SU-DHL-6 (cell line): Measurements from ENCODE around the gene ZFYVE9.

ENCODE experiments used
- EZH2phosphoT487 ChIP-seq: fragments of 200-600 bp; sonication (generic), shearing (Covaris generic); conservative IDR thresholded peaks from 2 replicates; pipeline ENCODE4 v1.6.1; 2018; ENCODE audit warnings: mild to moderate bottlenecking, antibody characterized with exemption, low read length, moderate library complexity, mixed read lengths
- TF ChIP-seq, protein P1 (sequence below): fragments of 200-600 bp; sonication (generic); IDR thresholded peaks from one replicate; pipeline ENCODE4 v1.5.1; 2017; ENCODE audit warnings: antibody characterized with exemption, mild to moderate bottlenecking, low read length, moderate library complexity; ENCODE audit not compliant: insufficient read depth, poor library complexity, severe bottlenecking

DNA sequence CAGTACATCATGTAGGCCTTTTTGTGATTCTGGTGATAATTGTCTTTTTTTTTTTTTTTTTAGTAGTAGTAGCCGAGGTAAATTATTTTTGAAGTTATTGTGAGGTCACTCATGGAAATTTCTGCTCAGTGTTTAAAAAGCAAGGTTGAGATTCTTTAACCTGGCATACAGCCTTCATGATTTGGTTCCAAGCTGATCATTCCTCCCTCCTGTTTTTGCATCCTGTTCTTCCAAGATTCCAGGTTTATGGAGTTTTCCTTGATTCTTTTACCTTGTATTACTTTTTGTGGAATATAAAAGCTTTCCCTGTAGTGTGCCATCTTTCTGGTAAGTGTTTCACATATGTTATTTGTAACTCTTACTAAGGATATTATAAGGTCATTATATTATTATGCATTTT is 9.1 kb downstream of the ZFYVE9 start:
- TF ChIP-seq, protein P1, sequence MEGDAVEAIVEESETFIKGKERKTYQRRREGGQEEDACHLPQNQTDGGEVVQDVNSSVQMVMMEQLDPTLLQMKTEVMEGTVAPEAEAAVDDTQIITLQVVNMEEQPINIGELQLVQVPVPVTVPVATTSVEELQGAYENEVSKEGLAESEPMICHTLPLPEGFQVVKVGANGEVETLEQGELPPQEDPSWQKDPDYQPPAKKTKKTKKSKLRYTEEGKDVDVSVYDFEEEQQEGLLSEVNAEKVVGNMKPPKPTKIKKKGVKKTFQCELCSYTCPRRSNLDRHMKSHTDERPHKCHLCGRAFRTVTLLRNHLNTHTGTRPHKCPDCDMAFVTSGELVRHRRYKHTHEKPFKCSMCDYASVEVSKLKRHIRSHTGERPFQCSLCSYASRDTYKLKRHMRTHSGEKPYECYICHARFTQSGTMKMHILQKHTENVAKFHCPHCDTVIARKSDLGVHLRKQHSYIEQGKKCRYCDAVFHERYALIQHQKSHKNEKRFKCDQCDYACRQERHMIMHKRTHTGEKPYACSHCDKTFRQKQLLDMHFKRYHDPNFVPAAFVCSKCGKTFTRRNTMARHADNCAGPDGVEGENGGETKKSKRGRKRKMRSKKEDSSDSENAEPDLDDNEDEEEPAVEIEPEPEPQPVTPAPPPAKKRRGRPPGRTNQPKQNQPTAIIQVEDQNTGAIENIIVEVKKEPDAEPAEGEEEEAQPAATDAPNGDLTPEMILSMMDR, result no peak
- no peak for TF ChIP-seq EZH2phosphoT487
